T-helper 22 cell (primary cell): ENCODE data around the gene KBTBD8.

Source experiments
- DNase-seq: peaks from one replicate; pipeline ENCODE4 v3.0.0-alpha.2; 2020; ENCODE audit warnings: low read depth

Gene KBTBD8

GRCh38 chr3:66997560-66998112, 471 bp upstream of the KBTBD8 start:
- no peak for DNase-seq

GRCh38 chr3:66998904-66999235, 763 bp downstream of the KBTBD8 start:
- no peak for DNase-seq

DNA sequence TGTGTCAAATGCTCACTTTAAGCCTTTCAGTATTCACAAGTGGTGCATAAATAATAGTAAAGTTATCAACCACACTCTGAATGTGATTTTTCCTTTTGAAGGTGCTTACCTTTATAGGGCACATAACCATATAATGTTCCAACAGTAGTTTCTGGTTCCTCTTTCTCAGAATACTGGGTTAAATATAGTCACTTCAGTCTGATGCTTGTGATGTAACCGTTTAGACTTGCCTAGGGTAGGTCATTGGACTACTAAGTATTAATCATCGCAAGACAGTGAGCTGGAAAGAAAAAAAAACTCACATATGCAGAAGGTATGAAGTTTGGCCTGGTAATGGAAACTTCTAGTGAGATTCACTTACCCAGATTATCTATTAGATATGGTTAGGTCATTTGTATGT, 1.9 kb downstream of the KBTBD8 start:
- no peak for DNase-seq

DNA sequence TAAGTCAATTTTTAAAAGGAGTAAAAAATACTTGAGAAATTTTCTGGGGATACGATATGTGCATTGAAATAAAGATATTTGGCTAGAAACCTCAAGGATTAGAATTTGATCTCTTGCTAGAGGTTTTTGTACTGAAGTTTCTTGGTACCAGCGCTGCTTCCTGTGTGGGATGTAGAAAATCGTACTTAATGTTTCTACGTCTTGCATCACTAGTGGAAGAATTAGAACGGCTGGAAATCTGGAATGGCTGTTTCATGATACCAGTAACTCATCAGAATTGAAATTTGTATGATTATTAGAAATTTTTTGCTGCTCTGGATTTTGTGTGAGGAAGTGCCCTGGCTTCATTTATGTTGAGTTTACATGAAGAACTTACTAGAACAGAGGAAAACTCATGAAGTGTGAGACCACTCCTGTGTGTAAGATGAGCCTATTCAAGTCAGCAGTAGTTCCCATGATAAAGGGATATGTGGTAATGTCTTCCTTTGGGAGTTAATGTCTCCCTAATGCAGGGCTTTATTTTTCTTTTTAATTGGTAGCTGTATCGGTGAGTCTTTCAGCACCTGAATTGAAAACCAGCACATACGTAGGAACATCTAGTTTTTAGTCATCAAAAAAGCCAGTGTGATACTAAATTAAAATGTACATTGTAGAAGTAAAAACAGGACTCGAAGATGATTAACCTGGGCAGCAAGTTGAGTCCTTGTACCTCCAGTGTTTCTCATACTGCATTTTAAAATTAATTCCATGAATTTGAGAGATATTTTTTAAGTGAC, 3.2 kb downstream of the KBTBD8 start:
- DNase-seq: no peak

DNA sequence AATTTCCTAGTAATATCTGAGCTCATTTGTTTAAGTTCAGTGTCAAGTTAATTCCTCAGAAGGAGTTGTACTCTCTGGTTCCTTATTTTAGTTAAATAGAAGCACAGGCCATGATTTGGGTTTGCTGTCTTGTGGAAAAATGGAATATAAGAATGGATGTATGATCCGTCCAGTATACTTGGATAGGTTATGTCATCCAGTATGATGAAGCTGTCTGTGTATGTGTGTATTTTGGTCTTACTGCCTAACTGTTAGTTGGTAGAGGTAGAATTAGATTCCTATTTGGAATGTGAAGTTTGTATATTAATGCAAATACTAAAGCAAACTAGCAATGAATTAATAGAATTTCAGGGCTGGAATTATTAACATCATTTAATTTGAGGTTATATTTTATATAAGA, 7.9 kb downstream of the KBTBD8 start:
- DNase-seq: no peak

DNA sequence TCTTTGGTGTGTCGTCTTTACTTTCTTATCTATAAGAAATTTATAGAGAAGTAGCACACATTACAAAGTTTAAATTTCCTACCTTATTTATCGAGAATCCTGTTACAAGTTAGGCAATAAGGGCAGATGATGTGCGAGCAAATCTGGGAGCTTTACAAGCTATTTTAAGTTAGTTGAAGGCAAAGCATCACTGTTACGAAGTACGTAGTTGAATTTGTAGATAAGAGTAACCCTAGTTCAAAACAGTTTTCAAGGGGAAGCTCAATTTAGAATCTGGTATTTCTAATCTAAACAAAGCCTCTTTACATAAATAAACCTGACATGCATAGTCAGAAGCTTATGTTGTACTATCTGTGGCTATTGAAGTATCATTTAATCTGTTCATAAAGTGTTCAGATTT, 8.4 kb downstream of the KBTBD8 start:
- no peak for DNase-seq

DNA sequence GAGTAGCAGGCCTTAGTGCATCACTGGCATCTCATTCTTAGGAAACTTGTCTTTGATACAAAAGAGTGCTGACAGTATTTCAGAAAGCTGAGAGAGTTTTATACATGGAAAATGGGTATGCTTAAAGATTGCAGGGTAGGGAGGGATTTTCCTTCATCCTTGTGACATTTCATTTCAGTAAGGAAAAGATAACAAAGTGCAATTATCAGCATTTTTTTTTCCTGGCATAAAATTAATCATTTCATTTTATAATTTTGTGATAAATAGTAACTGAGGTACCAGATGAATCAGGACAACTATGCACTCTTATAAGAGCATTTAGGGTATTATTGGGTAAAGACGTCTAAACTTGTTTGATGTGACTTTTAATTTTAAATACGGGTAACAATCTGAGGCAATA, 10.3 kb downstream of the KBTBD8 start:
- DNase-seq: no peak

- DNase-seq: no peak
These were observed 11.6 kb downstream of the KBTBD8 start for GRCh38 chr3:67009716-67010115.

- DNase-seq: no peak
These were observed 13.5 kb downstream of the KBTBD8 start for GRCh38 chr3:67011414-67012131.

- no peak for DNase-seq
These were observed 14.5 kb downstream of the KBTBD8 start for GRCh38 chr3:67012564-67012963.

DNA sequence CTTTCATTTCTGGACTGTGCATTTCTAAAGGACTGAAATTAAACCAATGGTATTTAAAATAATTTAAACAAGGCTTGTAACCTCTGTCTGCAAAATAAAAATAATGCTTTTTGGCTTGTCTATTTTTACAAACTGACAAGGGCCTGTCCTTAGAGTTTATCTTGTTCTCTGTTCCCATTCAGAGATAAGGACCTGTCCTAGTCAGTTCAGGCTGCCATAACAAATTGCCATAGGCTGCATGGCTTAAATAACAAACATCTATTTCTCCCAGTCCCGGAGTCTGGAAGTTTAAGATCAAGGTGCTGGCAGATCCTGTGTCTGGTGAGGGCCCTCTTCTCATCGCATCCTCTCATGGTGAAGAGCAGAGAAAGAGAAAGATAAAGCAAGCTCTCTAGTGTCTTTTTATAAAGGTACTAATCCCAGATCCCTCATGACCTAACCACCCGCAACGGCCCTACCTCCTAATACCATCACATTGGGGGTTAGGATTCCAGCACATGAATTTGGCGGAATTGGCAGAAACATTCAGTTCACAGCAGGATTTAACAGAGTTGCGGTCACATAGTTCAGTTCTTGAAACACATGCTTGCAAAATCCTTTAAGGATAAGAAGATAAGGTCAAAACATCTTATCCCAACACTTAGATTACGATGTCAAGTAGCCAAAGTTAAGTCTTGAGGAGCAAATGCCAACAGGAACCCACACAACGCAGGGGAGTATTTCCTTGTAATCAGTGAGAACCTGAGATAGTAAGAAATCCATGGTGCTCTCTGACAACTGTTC, 17.8 kb downstream of the KBTBD8 start:
- no peak for DNase-seq

- no peak for DNase-seq
These were observed 18.5 kb downstream of the KBTBD8 start for GRCh38 chr3:67016522-67017080.

DNA sequence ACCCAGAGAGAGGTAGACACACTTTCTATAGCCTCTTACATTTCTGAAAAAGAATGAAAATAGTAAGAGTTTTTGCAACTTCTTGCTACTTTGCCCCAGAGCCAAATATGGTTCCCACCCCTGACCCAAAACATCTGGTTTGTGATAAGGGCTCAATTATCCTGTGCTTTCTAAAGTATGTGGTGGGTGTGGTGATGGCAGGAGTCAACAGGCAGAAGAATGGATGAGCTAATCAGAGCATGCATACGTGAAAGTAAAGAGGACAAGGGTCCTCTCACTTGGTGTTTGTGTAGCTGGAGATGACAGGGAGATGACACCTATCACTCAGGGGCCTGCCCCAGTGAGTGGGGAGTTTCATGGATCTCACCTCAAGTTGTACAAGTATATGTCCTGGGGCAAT, 19.1 kb downstream of the KBTBD8 start:
- DNase-seq: no peak

DNA sequence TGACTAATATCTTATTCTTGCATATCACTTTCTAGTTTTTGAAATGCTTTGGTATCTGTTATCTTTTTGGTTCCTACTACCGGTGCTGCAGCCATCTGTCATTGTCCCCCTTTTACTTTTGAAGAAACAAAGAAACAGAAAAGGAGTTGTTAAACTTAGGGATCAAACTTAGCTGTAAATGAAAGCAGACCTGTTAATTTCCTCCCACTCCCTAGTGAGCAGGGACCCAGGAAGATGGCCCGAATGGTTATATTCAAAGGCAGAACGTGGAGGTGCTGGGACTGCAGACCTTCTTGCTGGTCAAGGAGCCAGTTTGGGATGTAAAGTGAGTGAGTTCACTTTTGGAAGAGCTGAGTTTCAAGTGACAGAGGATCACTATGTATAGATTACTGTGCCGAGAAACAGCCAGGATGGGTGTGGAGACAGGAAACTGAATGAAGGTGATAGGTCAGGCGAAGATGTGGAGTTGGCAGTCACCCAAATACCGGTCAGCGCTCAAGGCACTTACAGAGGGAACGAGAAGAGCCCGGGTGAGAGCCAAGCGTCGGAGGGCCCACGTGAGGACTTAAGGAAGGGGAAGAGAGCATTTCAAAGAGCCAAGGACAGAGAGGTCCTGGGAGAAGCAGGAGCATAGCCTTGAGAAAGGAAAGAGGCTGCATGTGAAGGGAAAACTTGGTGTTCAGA, 20.1 kb downstream of the KBTBD8 start:
- DNase-seq: no peak

- DNase-seq: no peak
These were observed 20.9 kb downstream of the KBTBD8 start for GRCh38 chr3:67018789-67019526.

DNA sequence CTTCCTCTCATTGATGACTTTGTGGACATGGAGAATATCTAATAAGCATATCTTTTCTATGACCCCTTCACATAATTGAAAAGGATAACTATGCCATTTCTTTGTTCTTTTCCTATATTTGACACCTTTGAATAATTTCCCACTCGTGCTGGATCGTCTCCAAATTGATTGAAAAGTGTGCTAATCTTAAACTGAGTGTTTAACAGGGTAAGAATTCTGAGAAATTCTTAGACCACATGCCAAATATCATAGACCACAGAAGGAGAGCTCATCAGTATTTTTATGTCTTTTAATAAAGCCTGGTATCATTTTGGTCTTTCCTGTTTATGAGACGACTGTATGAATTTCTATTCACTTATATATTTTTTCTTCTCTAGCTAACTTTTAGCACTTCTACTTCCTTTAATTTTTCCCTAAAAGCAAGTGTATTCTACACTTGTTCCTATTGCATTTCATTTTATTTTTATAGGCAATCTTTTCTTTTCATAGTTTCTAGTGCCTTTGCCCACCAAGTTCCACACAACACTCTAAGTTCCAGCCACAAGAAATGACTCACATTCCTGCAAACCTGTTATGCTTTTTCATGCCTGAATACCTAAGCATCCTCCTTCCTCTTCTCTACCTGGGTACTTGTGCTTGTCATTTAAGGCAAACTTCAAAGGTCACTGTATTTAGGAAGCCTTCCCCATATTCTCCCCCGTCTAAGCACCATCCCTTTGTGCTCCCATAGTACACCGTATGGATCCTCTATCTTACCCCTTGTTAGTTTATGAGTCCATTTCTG, 30.1 kb downstream of the KBTBD8 start:
- DNase-seq: no peak

DNA sequence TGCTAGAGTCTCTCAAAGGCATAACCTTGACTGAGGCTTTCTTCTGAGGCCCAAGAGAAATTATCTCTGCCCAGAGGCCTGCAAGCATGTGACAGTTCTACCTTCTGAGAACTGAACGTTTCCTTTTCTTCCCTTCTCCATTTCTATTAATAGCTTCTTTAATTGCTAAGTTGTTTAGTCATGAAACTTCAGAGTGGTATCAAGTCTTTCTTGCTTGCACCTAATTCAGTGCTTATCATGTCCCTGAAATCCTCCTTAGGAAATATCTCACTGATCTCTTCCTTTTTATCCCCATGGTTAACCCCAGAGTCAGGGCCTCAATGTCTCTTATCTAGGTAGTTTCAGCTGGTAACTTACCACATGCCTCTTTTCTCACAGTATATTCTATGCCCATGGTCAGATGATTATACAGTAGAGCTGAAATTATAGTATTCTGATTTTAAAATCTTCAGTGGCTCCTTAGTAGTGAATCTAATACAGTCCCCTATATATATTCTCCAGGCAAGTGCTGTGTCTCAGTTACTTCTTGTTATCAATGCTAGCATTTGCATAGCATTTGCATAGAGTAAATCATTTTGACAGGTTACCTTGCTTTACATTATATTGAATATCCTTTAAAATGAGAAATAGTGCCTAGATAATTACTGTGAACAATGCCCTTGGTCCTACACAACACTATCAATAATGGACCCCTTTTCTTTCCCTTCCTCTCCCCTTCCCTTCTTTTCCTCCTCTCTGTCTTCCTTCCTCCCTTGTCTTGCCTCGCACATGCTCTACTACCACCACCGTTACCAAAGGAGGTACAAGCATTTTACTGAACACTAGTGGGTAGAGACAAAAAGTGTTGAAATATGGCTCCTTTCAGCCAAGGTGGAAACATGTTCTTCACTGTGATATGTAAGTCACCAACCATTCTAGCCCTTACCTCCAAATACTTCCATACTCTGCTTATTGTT, 33.0 kb downstream of the KBTBD8 start:
- DNase-seq: no peak

GRCh38 chr3:67031986-67032385, 33.9 kb downstream of the KBTBD8 start:
- DNase-seq: no peak

GRCh38 chr3:67033079-67033478, 35.0 kb downstream of the KBTBD8 start:
- DNase-seq: no peak
